ENCODE measurements around the gene DSCAML1.

DSCAML1 gene

GRCh38 chr11:117834838-117835443, 37.9 kb upstream of the DSCAML1 start:
- TF ChIP-seq CTCF (IDR thresholded peaks at IDR 0.05; ENCODE audit: low read depth, low read length): no peak

GRCh38 chr11:117834068-117834810, 37.2 kb upstream of the DSCAML1 start:
- TF ChIP-seq CTCF (IDR thresholded peaks at IDR 0.05; ENCODE audit: low read depth, low read length): no peak

More at GRCh38 chr11:117834838-117835443, 37.9 kb upstream of the DSCAML1 start:
- DNase-seq (ENCODE audit: extremely low read depth, low read depth): no peak

GRCh38 chr11:117833401-117833891, 36.4 kb upstream of the DSCAML1 start:
- DNase-seq (ENCODE audit: extremely low read depth, low read depth): no peak
- TF ChIP-seq CTCF (IDR thresholded peaks at IDR 0.05; ENCODE audit: low read depth, low read length): no peak

More at GRCh38 chr11:117834068-117834810, 37.2 kb upstream of the DSCAML1 start:
- no peak for DNase-seq (ENCODE audit: extremely low read depth, low read depth)

GRCh38 chr11:117832511-117832910, 35.5 kb upstream of the DSCAML1 start:
- no peak for TF ChIP-seq CTCF (IDR thresholded peaks at IDR 0.05; ENCODE audit: low read depth, low read length)
- DNase-seq (ENCODE audit: extremely low read depth, low read depth): no peak

- no peak for TF ChIP-seq CTCF (IDR thresholded peaks at IDR 0.05; ENCODE audit: low read depth, low read length)
- DNase-seq (ENCODE audit: extremely low read depth, low read depth): no peak
Measured at GRCh38 chr11:117831661-117832415, 34.8 kb upstream of the DSCAML1 start.

GRCh38 chr11:117830674-117831351, 33.8 kb upstream of the DSCAML1 start:
- no peak for TF ChIP-seq CTCF (IDR thresholded peaks at IDR 0.05; ENCODE audit: low read depth, low read length)
- DNase-seq (ENCODE audit: extremely low read depth, low read depth): no peak
